OCI-LY1 (cell line): Measurements from ENCODE around the gene OAT.

ENCODE experiments used
- H2AFZ ChIP-seq: fragments of 200-600 bp; sonication (generic), shearing (Covaris generic); 2 replicates; pipeline ENCODE4 v1.6.0; 2014; ENCODE audit warnings: antibody characterized with exemption, mild to moderate bottlenecking, low read length
- H3F3A ChIP-seq: fragments of 200-600 bp; sonication (generic), shearing (Covaris generic); 2 replicates; pipeline ENCODE4 v1.6.0; 2014; ENCODE audit warnings: mild to moderate bottlenecking, antibody characterized with exemption, low read length, moderate library complexity; ENCODE audit not compliant: insufficient read depth
- H3K27ac ChIP-seq: fragments of 200-600 bp; sonication (generic); 2 replicates; pipeline ENCODE4 v1.5.1; 2014; ENCODE audit warnings: low read length, mixed run types, mild to moderate bottlenecking, low read depth; ENCODE audit not compliant: poor library complexity, severe bottlenecking
- H3K27me3 ChIP-seq: fragments of 200-600 bp; sonication (generic); 2 replicates; pipeline ENCODE4 v1.6.0; 2014; ENCODE audit warnings: antibody characterized with exemption, mild to moderate bottlenecking, low read length, moderate library complexity; ENCODE audit not compliant: insufficient read depth
- H3K36me3 ChIP-seq: fragments of 200-600 bp; sonication (generic); 2 replicates; pipeline ENCODE4 v1.6.1; 2014; ENCODE audit warnings: mild to moderate bottlenecking, antibody characterized with exemption, low read length, moderate library complexity, mixed read lengths; ENCODE audit not compliant: insufficient read depth
- H3K4me1 ChIP-seq: fragments of 200-600 bp; sonication (generic); 2 replicates; pipeline ENCODE4 v1.5.1; 2014; ENCODE audit warnings: mild to moderate bottlenecking, low read length, moderate library complexity; ENCODE audit not compliant: insufficient read depth, severe bottlenecking
- H3K4me2 ChIP-seq: fragments of 200-600 bp; sonication (generic), shearing (Covaris generic); 2 replicates; pipeline ENCODE4 v1.6.1; 2014; ENCODE audit warnings: low read length
- H3K4me3 ChIP-seq: fragments of 200-600 bp; sonication (generic); 2 replicates; pipeline ENCODE4 v1.5.1; 2014; ENCODE audit warnings: low read length, low read depth, mild to moderate bottlenecking, mixed read lengths; ENCODE audit not compliant: poor library complexity, severe bottlenecking
- H3K79me2 ChIP-seq: fragments of 200-600 bp; shearing (Covaris generic); 2 replicates; pipeline ENCODE4 v1.6.1; 2016; ENCODE audit warnings: mixed run types, low read length, mixed read lengths; ENCODE audit not compliant: insufficient read depth
- H3K9ac ChIP-seq: fragments of 200-600 bp; sonication (generic), shearing (Covaris generic); 2 replicates; pipeline ENCODE4 v1.6.1; 2014; ENCODE audit warnings: mild to moderate bottlenecking, low read length, mixed read lengths
- H3K9me2 ChIP-seq: fragments of 200-600 bp; sonication (generic), shearing (Covaris generic); 2 replicates; pipeline ENCODE4 v1.6.1; 2014; ENCODE audit warnings: low read depth, mild to moderate bottlenecking, low read length, mixed read lengths
- H3K9me3 ChIP-seq: fragments of 200-600 bp; shearing (Covaris generic); 2 replicates; pipeline ENCODE4 v1.6.1; 2014; ENCODE audit warnings: low read length, mixed read lengths
- H4K20me1 ChIP-seq: fragments of 200-600 bp; sonication (generic), shearing (Covaris generic); 2 replicates; pipeline ENCODE4 v1.6.0; 2016; ENCODE audit warnings: mild to moderate bottlenecking, low read length; ENCODE audit not compliant: insufficient read depth
- EZH2 ChIP-seq: fragments of 200-600 bp; sonication (generic), shearing (Covaris generic); IDR thresholded peaks from 2 replicates; pipeline ENCODE4 v1.8.0; 2017; ENCODE audit warnings: borderline replicate concordance, mixed run types, mild to moderate bottlenecking, antibody characterized with exemption, low read length, moderate library complexity, mixed read lengths
- TF ChIP-seq, protein P1 (sequence below): fragments of 200-600 bp; sonication (generic), shearing (Covaris generic); IDR thresholded peaks from 2 replicates; pipeline ENCODE4 v1.5.1; 2017; ENCODE audit warnings: mild to moderate bottlenecking, antibody characterized with exemption, low read length, moderate library complexity, mixed read lengths

The OAT gene

DNA sequence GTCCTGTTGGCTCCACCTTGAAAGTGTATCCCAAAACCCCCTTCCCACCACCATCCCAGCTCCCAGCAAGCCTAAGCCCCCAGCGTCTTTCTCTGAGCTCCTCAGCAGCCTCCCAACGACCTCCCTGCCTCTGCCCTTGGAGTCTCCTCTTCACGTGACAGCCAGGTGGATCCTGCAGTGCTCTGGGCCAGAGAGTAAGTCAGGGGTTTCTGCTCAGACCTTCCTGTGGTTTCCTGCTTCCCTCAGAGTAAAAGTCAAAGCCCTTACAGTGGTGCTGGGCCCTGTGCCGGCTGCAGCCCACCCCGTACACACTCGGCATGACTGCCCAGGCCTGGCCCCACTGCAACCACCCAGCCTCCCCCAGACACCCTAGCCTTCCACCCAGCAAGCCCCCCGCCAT lies 51.9 kb downstream of the OAT start:
- H3K27me3 ChIP-seq: no peaks in the 10 kb centered on the region
- H3K9me2 ChIP-seq: no peaks in the 10 kb centered on the region
- H3K36me3 ChIP-seq: no peaks in the 10 kb centered on the region
- no peaks in the 10 kb centered on the region for H3K9me3 ChIP-seq
- no peak for TF ChIP-seq EZH2
- TF ChIP-seq, protein P1, sequence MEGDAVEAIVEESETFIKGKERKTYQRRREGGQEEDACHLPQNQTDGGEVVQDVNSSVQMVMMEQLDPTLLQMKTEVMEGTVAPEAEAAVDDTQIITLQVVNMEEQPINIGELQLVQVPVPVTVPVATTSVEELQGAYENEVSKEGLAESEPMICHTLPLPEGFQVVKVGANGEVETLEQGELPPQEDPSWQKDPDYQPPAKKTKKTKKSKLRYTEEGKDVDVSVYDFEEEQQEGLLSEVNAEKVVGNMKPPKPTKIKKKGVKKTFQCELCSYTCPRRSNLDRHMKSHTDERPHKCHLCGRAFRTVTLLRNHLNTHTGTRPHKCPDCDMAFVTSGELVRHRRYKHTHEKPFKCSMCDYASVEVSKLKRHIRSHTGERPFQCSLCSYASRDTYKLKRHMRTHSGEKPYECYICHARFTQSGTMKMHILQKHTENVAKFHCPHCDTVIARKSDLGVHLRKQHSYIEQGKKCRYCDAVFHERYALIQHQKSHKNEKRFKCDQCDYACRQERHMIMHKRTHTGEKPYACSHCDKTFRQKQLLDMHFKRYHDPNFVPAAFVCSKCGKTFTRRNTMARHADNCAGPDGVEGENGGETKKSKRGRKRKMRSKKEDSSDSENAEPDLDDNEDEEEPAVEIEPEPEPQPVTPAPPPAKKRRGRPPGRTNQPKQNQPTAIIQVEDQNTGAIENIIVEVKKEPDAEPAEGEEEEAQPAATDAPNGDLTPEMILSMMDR: no peak
- no peaks in the 10 kb centered on the region for H3K79me2 ChIP-seq
- H3K4me2 ChIP-seq: no peak overlapping the region
- no peak overlapping the region for H3K4me3 ChIP-seq
- no peak overlapping the region for H3K27ac ChIP-seq
- no peak overlapping the region for H2AFZ ChIP-seq
- H3F3A ChIP-seq: no peaks in the 10 kb centered on the region
- no peaks in the 10 kb centered on the region for H3K4me1 ChIP-seq
- H3K9ac ChIP-seq: no peak overlapping the region
- no peaks in the 10 kb centered on the region for H4K20me1 ChIP-seq

DNA sequence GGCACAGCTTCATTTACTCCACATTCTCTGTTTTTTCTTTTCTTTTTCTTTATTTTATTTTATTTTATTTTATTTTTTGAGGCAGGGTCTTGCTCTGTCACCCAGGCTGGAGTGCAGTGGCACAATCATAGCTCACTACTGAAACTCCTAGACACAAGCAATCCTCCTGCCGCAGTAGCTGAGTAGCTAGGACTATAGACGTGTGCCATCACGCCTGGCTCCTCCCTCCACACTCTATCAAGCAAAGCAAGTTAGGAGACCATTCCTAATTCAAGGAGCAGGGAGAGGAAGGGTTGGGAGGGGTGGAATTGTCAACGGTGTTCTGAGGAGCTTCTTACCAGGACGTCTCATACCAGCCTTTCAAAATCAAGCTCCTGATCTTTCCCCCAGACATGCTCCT lies 52.4 kb downstream of the OAT start:
- H3K4me3 ChIP-seq: no peak overlapping the region
- no peaks in the 10 kb centered on the region for H3K9me3 ChIP-seq
- H3K4me2 ChIP-seq: no peak overlapping the region
- H3K9me2 ChIP-seq: no peaks in the 10 kb centered on the region
- H3K27ac ChIP-seq: no peak overlapping the region
- H3K4me1 ChIP-seq: no peaks in the 10 kb centered on the region
- H3K36me3 ChIP-seq: no peaks in the 10 kb centered on the region
- no peaks in the 10 kb centered on the region for H3K79me2 ChIP-seq
- no peak overlapping the region for H2AFZ ChIP-seq
- no peaks in the 10 kb centered on the region for H4K20me1 ChIP-seq
- no peaks in the 10 kb centered on the region for H3K27me3 ChIP-seq
- no peaks in the 10 kb centered on the region for H3F3A ChIP-seq
- no peak for TF ChIP-seq EZH2
- TF ChIP-seq, protein P1: no peak
- H3K9ac ChIP-seq: no peak overlapping the region

DNA sequence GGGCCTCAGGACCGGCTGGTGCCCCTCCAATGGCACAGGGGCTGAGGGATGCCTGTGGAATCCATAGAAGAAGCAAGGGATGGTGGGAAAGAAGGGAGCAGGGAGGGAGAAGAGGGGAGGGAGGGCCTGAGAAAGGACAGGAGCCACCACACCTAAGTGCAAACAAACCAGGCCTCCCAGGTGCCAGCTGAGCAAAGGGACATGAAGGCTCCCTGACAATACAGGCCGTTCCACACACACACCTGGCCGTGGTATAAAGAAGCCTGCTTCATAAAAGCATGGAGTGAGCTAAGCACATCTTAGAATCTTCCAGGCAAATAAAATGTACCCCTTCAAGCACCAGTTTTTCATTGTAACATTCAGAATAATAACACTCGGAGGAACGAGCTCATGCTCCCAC lies 54.0 kb downstream of the OAT start:
- TF ChIP-seq, protein P1: no peak
- TF ChIP-seq EZH2: no peak
- no peak overlapping the region for H2AFZ ChIP-seq
- no peak overlapping the region for H3K4me3 ChIP-seq
- H3K79me2 ChIP-seq: no peaks in the 10 kb centered on the region
- H3K27ac ChIP-seq: no peak overlapping the region
- no peaks in the 10 kb centered on the region for H3K9me3 ChIP-seq
- H3K9me2 ChIP-seq: no peaks in the 10 kb centered on the region
- no peaks in the 10 kb centered on the region for H3F3A ChIP-seq
- H4K20me1 ChIP-seq: no peaks in the 10 kb centered on the region
- H3K4me2 ChIP-seq: no peak overlapping the region
- H3K27me3 ChIP-seq: no peaks in the 10 kb centered on the region
- H3K36me3 ChIP-seq: no peaks in the 10 kb centered on the region
- H3K4me1 ChIP-seq: no peaks in the 10 kb centered on the region
- no peak overlapping the region for H3K9ac ChIP-seq
